ENCODE data around the gene TMBIM1.

TMBIM1 gene

GRCh38 chr2:218292048-218293014 lies at the start of gene TMBIM1:
TSS of gene TMBIM1 (minus strand) at chr2:218292503. CDS start at chr2:218282141, 10,362 bp downstream.
- peak; percentile 85 to 87 for DNase-seq

GRCh38 chr2:218341381-218341780 lies 49.1 kb upstream of the TMBIM1 start:
- DNase-seq = no peak

GRCh38 chr2:218340656-218341055 lies 48.4 kb upstream of the TMBIM1 start:
- DNase-seq = no peak

- DNase-seq = no peak
These were observed 42.2 kb upstream of the TMBIM1 start for GRCh38 chr2:218334531-218334930.

- peak in 1 of 2 donors; percentile 31 for DNase-seq
These were observed 40.8 kb upstream of the TMBIM1 start for GRCh38 chr2:218332920-218333645.

GRCh38 chr2:218332288-218332687 lies 40.0 kb upstream of the TMBIM1 start:
- DNase-seq = no peak

GRCh38 chr2:218331745-218332144 lies 39.4 kb upstream of the TMBIM1 start:
- no peak for DNase-seq

GRCh38 chr2:218329826-218330593 lies 37.7 kb upstream of the TMBIM1 start:
- no peak for DNase-seq

- DNase-seq = peak in 1 of 2 donors; percentile 11
These were observed 36.9 kb upstream of the TMBIM1 start for GRCh38 chr2:218329027-218329825.

- no peak for DNase-seq
These were observed 36.0 kb upstream of the TMBIM1 start for GRCh38 chr2:218328294-218328693.

- no peak for DNase-seq
These were observed 35.3 kb upstream of the TMBIM1 start for GRCh38 chr2:218327451-218328210.

GRCh38 chr2:218326315-218326714 lies 34.0 kb upstream of the TMBIM1 start:
- no peak for DNase-seq

GRCh38 chr2:218325566-218326160 lies 33.4 kb upstream of the TMBIM1 start:
- DNase-seq = no peak

GRCh38 chr2:218323526-218324472 lies 31.5 kb upstream of the TMBIM1 start:
- DNase-seq = no peak

GRCh38 chr2:218322768-218323525 lies 30.6 kb upstream of the TMBIM1 start:
- DNase-seq = peak; percentile 55 to 67

GRCh38 chr2:218320704-218321336 lies 28.5 kb upstream of the TMBIM1 start:
- no peak for DNase-seq

- no peak for DNase-seq
These were observed 27.6 kb upstream of the TMBIM1 start for GRCh38 chr2:218319813-218320365.

GRCh38 chr2:218318241-218318640 lies 25.9 kb upstream of the TMBIM1 start:
- DNase-seq = no peak

All from CD4-positive, alpha-beta T cell treated with Interleukin-1 beta for 1 hour (primary cell).